ENCODE data around the gene P2RX5. TPM values are rescaled to one million over a fixed set of nuclear protein-coding genes. Genes with fewer than 3 reads are reported as not detected.

P2RX5 gene
- total and polyA plus RNA-seq, 2 donors from 2014 or later: 8.4 TPM; not detected in 1

- TF ChIP-seq CTCF (IDR thresholded peaks at IDR 0.05; ENCODE audit: borderline replicate concordance, extremely low read depth, insufficient read depth): no peak
- H3K9me3 ChIP-seq (ENCODE audit: control insufficient read depth in 2 of 3, insufficient read depth in 1 of 3, low read length in 3 of 3): no peaks in the 10 kb centered on the region
- no peak for FAIRE-seq
- H3K4me1 ChIP-seq (ENCODE audit: control insufficient read depth in 2 of 3, insufficient read depth in 2 of 3, low read depth in 1 of 3, low read length in 3 of 3): peaks cover 0 to 26% (median 16%) of the 10 kb centered on the region in 3 donors
- no peak overlapping the region for H3K27ac ChIP-seq (ENCODE audit: low read depth in 2 of 2, low read length in 2 of 2)
- no peak overlapping the region for H3K4me3 ChIP-seq (ENCODE audit: low read length in 3 of 3)
- no peak for DNase-seq
- no peak overlapping the region for H3K9ac ChIP-seq (ENCODE audit: low read length in 3 of 3)
- H3K36me3 ChIP-seq (ENCODE audit: control insufficient read depth in 2 of 3, insufficient read depth in 3 of 3, low read length in 3 of 3): peaks cover 0 to 9% (median 7%) of the 10 kb centered on the region in 3 donors
- intact Hi-C loops (cut with DNase I): no loop called here
- no peaks in the 10 kb centered on the region for H3K27me3 ChIP-seq (ENCODE audit: control insufficient read depth, insufficient read depth, low read length)
Observed at GRCh38 chr17:3663102-3664011, 32.6 kb downstream of the P2RX5 start.

- peaks cover 0 to 9% (median 7%) of the 10 kb centered on the region in 3 donors for H3K36me3 ChIP-seq (ENCODE audit: control insufficient read depth in 2 of 3, insufficient read depth in 3 of 3, low read length in 3 of 3)
- peaks cover 0 to 12% (median 9%) of the 10 kb centered on the region in 3 donors for H3K4me1 ChIP-seq (ENCODE audit: control insufficient read depth in 2 of 3, insufficient read depth in 2 of 3, low read depth in 1 of 3, low read length in 3 of 3)
- no peak for DNase-seq
- no peak overlapping the region for H3K9ac ChIP-seq (ENCODE audit: low read length in 3 of 3)
- no peaks in the 10 kb centered on the region for H3K9me3 ChIP-seq (ENCODE audit: control insufficient read depth in 2 of 3, insufficient read depth in 1 of 3, low read length in 3 of 3)
- peak overlapping the region; percentile 29 to 83 for H3K27ac ChIP-seq (ENCODE audit: low read depth in 2 of 2, low read length in 2 of 2)
- TF ChIP-seq CTCF (IDR thresholded peaks at IDR 0.05; ENCODE audit: borderline replicate concordance, extremely low read depth, insufficient read depth): no peak
- H3K27me3 ChIP-seq (ENCODE audit: control insufficient read depth, insufficient read depth, low read length): no peaks in the 10 kb centered on the region
- no peak for FAIRE-seq
- intact Hi-C loops (cut with DNase I): no loop called here
- H3K4me3 ChIP-seq (ENCODE audit: low read length in 3 of 3): no peak overlapping the region
Observed at GRCh38 chr17:3660311-3660891, 35.6 kb downstream of the P2RX5 start.

- intact Hi-C loops (cut with DNase I): no loop called here
- peaks cover 0 to 12% (median 9%) of the 10 kb centered on the region in 3 donors for H3K4me1 ChIP-seq (ENCODE audit: control insufficient read depth in 2 of 3, insufficient read depth in 2 of 3, low read depth in 1 of 3, low read length in 3 of 3)
- peaks cover 0 to 9% (median 6%) of the 10 kb centered on the region in 3 donors for H3K36me3 ChIP-seq (ENCODE audit: control insufficient read depth in 2 of 3, insufficient read depth in 3 of 3, low read length in 3 of 3)
- no peaks in the 10 kb centered on the region for H3K9me3 ChIP-seq (ENCODE audit: control insufficient read depth in 2 of 3, insufficient read depth in 1 of 3, low read length in 3 of 3)
- H3K27ac ChIP-seq (ENCODE audit: low read depth in 2 of 2, low read length in 2 of 2): peak overlapping the region; percentile 54 to 83
- no peak overlapping the region for H3K4me3 ChIP-seq (ENCODE audit: low read length in 3 of 3)
- no peaks in the 10 kb centered on the region for H3K27me3 ChIP-seq (ENCODE audit: control insufficient read depth, insufficient read depth, low read length)
- H3K9ac ChIP-seq (ENCODE audit: low read length in 3 of 3): no peak overlapping the region
- FAIRE-seq: no peak
- no peak for TF ChIP-seq CTCF (IDR thresholded peaks at IDR 0.05; ENCODE audit: borderline replicate concordance, extremely low read depth, insufficient read depth)
- DNase-seq: peak in 2 of 5 donors; percentile 43 to 90
Observed at GRCh38 chr17:3659541-3660111, 36.3 kb downstream of the P2RX5 start.

Measured in kidney (tissue), 14 donors.